ENCODE results near the gene MSLN.

DNA sequence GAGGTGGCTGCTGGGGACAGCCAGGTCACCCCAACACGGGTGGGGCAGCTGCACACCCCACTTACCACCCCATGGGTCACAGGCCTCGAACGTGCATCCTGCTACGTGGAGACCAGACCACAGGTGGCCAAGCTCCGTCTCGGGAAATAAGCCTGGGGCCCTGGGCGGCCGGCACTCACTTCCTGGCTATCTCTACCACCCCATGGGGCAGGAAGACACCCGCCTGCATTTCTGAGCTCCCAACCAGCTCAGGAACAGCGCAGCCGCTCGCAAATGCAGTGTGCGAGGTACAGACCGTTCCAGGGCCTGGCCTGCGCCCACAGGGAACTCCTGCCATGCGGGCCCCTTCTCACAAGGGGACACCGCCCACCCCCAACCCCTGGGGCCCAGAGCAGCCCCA, 44.9 kb downstream of the MSLN start:
- no peak for TF ChIP-seq POLR2A (IDR thresholded peaks at IDR 0.05)
- TF ChIP-seq CTCF (IDR thresholded peaks at IDR 0.05), result no peak
- no peak for TF ChIP-seq POLR2AphosphoS5 (IDR thresholded peaks at IDR 0.05)

Data from upper lobe of left lung (tissue), 4 donors.